HEK293 (cell line): ENCODE measurements around the gene GMEB2.
A peak's percentile ranks its signal among the peaks of the same experiment; 100 is the strongest.

ENCODE experiments used
- TCF7L2 ChIP-seq: IDR thresholded peaks from 2 replicates; pipeline ENCODE4 v1.6.1; 2011; ENCODE audit warnings: low read depth, mild to moderate bottlenecking, inconsistent platforms, low read length, moderate library complexity, borderline replicate concordance
- ZFP3 ChIP-seq: fragments of 450-650 bp; formaldehyde crosslinking; IDR thresholded peaks from 2 replicates; pipeline ENCODE4 v1.5.1; 2016; ENCODE audit warnings: low read depth, missing biosample characterization, missing genetic modification characterization
- ZNF121 ChIP-seq: fragments of 450-650 bp; formaldehyde crosslinking; IDR thresholded peaks from 2 replicates; pipeline ENCODE4 v1.5.1; 2016; ENCODE audit warnings: missing biosample characterization, missing genetic modification characterization
- ZNF223 ChIP-seq: fragments of 450-650 bp; formaldehyde crosslinking; IDR thresholded peaks from 2 replicates; pipeline ENCODE4 v1.5.1; 2016; ENCODE audit warnings: missing biosample characterization, missing genetic modification characterization
- ZNF292 ChIP-seq: fragments of 450-650 bp; formaldehyde crosslinking; IDR thresholded peaks from 2 replicates; pipeline ENCODE4 v1.5.1; 2016; ENCODE audit warnings: low read depth, missing biosample characterization, missing genetic modification characterization, borderline replicate concordance
- ZNF48 ChIP-seq: fragments of 450-650 bp; formaldehyde crosslinking; IDR thresholded peaks from 2 replicates; pipeline ENCODE4 v1.5.1; 2016; ENCODE audit warnings: missing biosample characterization, missing genetic modification characterization
- ZNF555 ChIP-seq: fragments of 450-650 bp; formaldehyde crosslinking; conservative IDR thresholded peaks from 2 replicates; pipeline ENCODE4 v1.5.1; 2017; ENCODE audit warnings: missing biosample characterization, mild to moderate bottlenecking, missing genetic modification characterization, inconsistent platforms
- ZNF585B ChIP-seq: fragments of 450-650 bp; formaldehyde crosslinking; IDR thresholded peaks from 2 replicates; pipeline ENCODE4 v1.5.1; 2016; ENCODE audit warnings: missing biosample characterization, missing genetic modification characterization
- ZNF626 ChIP-seq: fragments of 450-650 bp; sonication (Bioruptor Pico); formaldehyde crosslinking; IDR thresholded peaks from 2 replicates; pipeline ENCODE4 v1.5.1; 2018; ENCODE audit warnings: missing biosample characterization, missing genetic modification characterization, inconsistent platforms
- ZNF677 ChIP-seq: fragments of 450-650 bp; IDR thresholded peaks from 2 replicates; pipeline ENCODE4 v1.5.0; 2018; ENCODE audit warnings: missing biosample characterization, mild to moderate bottlenecking, missing genetic modification characterization, moderate library complexity
- ZNF76 ChIP-seq: fragments of 450-650 bp; formaldehyde crosslinking; IDR thresholded peaks from 2 replicates; pipeline ENCODE4; 2016; ENCODE audit warnings: low read depth, missing biosample characterization, missing genetic modification characterization, borderline replicate concordance
- TF ChIP-seq, protein P1 (sequence below): fragments of 450-650 bp; formaldehyde crosslinking; IDR thresholded peaks from 2 replicates; pipeline ENCODE4 v1.5.1; 2017; ENCODE audit warnings: missing biosample characterization, missing genetic modification characterization
- TF ChIP-seq, protein P2 (sequence below): fragments of 450-650 bp; formaldehyde crosslinking; IDR thresholded peaks from 2 replicates; pipeline ENCODE4 v1.5.1; 2016; ENCODE audit warnings: missing biosample characterization, missing genetic modification characterization, borderline replicate concordance
- TF ChIP-seq, protein P3 (sequence below): fragments of 450-650 bp; formaldehyde crosslinking; IDR thresholded peaks from 2 replicates; pipeline ENCODE4 v1.5.1; 2017; ENCODE audit warnings: missing biosample characterization, mild to moderate bottlenecking, missing genetic modification characterization, moderate library complexity
- TF ChIP-seq, protein P4 (sequence below): fragments of 450-650 bp; formaldehyde crosslinking; IDR thresholded peaks from 2 replicates; pipeline ENCODE4 v1.5.1; 2016; ENCODE audit warnings: missing biosample characterization, missing genetic modification characterization, borderline replicate concordance
- TF ChIP-seq, protein P5 (sequence below): fragments of 450-650 bp; formaldehyde crosslinking; IDR thresholded peaks from 2 replicates; pipeline ENCODE4 v1.5.1; 2016; ENCODE audit warnings: missing biosample characterization, missing genetic modification characterization
- TF ChIP-seq, protein P6 (sequence below): fragments of 450-650 bp; formaldehyde crosslinking; IDR thresholded peaks from 2 replicates; pipeline ENCODE4 v1.5.1; 2016; ENCODE audit warnings: missing biosample characterization, missing genetic modification characterization
- TF ChIP-seq, protein P7 (sequence below): fragments of 450-650 bp; formaldehyde crosslinking; IDR thresholded peaks from 2 replicates; pipeline ENCODE4 v1.5.1; 2016; ENCODE audit warnings: missing biosample characterization, missing genetic modification characterization
- TF ChIP-seq, protein P8 (sequence below): fragments of 450-650 bp; formaldehyde crosslinking; IDR thresholded peaks from 2 replicates; pipeline ENCODE4 v1.5.1; 2017; ENCODE audit warnings: missing biosample characterization, missing genetic modification characterization

The GMEB2 gene

DNA sequence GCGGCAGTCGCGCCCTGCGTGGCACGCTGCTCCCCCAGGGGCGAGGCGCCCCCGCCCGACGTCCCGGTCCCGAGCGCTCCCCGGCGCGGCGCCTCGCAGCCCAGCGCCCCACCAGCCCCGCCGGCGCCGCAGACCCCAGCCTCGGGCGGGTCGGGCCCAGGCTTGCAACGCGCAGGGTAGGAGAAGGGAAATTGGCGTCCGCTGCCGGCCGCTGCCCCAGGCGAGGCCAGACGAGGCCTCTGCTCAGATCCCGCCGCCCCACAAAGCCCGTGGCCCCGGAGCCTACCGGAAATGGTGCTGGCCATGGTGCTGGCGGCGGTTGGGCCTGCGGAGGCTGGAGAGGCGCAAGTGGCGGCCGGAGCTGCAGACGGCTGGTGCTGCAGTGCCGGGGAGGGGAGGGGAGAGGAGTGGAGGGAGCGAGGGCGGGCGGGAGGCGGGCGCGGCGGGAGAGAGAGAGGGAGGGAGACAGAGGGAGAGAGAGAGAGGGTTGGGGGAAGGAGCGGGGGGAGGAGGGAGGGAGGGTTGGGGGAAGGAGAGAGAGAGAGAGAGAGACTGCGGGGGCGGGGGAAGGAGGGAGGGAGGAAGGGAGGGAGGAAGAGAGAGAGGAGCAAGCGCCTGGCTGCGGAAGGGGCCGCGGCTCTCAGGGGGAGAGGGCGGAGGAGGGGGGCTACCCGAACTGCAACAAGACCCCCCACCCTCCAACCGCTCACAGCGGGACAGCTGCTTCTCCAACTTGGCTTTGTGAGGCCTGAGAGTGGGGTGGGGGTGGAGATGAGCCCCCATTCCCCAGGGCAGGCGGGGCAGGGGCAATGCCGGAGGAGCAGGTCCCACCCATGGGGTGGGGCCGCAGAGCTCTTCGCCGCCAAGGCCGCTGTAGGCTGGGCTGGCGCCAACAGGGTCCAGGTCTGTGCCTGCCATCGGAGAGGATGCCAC is 26.4 kb upstream of the GMEB2 start, which contains the start of gene STMN3 (continued):
- TF ChIP-seq, protein P1, sequence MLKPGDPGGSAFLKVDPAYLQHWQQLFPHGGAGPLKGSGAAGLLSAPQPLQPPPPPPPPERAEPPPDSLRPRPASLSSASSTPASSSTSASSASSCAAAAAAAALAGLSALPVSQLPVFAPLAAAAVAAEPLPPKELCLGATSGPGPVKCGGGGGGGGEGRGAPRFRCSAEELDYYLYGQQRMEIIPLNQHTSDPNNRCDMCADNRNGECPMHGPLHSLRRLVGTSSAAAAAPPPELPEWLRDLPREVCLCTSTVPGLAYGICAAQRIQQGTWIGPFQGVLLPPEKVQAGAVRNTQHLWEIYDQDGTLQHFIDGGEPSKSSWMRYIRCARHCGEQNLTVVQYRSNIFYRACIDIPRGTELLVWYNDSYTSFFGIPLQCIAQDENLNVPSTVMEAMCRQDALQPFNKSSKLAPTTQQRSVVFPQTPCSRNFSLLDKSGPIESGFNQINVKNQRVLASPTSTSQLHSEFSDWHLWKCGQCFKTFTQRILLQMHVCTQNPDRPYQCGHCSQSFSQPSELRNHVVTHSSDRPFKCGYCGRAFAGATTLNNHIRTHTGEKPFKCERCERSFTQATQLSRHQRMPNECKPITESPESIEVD: no peak
- no peak for TF ChIP-seq ZNF292 (tag by site-specific recombination)
- no peak for TF ChIP-seq TCF7L2
- TF ChIP-seq, protein P2, sequence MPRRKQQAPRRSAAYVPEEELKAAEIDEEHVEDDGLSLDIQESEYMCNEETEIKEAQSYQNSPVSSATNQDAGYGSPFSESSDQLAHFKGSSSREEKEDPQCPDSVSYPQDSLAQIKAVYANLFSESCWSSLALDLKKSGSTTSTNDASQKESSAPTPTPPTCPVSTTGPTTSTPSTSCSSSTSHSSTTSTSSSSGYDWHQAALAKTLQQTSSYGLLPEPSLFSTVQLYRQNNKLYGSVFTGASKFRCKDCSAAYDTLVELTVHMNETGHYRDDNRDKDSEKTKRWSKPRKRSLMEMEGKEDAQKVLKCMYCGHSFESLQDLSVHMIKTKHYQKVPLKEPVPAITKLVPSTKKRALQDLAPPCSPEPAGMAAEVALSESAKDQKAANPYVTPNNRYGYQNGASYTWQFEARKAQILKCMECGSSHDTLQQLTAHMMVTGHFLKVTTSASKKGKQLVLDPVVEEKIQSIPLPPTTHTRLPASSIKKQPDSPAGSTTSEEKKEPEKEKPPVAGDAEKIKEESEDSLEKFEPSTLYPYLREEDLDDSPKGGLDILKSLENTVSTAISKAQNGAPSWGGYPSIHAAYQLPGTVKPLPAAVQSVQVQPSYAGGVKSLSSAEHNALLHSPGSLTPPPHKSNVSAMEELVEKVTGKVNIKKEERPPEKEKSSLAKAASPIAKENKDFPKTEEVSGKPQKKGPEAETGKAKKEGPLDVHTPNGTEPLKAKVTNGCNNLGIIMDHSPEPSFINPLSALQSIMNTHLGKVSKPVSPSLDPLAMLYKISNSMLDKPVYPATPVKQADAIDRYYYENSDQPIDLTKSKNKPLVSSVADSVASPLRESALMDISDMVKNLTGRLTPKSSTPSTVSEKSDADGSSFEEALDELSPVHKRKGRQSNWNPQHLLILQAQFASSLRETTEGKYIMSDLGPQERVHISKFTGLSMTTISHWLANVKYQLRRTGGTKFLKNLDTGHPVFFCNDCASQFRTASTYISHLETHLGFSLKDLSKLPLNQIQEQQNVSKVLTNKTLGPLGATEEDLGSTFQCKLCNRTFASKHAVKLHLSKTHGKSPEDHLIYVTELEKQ: no peak
- TF ChIP-seq, protein P3, sequence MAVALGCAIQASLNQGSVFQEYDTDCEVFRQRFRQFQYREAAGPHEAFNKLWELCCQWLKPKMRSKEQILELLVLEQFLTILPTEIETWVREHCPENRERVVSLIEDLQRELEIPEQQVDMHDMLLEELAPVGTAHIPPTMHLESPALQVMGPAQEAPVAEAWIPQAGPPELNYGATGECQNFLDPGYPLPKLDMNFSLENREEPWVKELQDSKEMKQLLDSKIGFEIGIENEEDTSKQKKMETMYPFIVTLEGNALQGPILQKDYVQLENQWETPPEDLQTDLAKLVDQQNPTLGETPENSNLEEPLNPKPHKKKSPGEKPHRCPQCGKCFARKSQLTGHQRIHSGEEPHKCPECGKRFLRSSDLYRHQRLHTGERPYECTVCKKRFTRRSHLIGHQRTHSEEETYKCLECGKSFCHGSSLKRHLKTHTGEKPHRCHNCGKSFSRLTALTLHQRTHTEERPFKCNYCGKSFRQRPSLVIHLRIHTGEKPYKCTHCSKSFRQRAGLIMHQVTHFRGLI (tag by site-specific recombination): peak; percentile 77
- no peak for TF ChIP-seq ZNF626 (tag by site-specific recombination)
- TF ChIP-seq ZFP3 (tag by site-specific recombination): no peak
- TF ChIP-seq ZNF76: peak; percentile 58; the same call in 1 of the 2 replicates
- TF ChIP-seq ZNF223 (tag by site-specific recombination): no peak
- TF ChIP-seq, protein P4, sequence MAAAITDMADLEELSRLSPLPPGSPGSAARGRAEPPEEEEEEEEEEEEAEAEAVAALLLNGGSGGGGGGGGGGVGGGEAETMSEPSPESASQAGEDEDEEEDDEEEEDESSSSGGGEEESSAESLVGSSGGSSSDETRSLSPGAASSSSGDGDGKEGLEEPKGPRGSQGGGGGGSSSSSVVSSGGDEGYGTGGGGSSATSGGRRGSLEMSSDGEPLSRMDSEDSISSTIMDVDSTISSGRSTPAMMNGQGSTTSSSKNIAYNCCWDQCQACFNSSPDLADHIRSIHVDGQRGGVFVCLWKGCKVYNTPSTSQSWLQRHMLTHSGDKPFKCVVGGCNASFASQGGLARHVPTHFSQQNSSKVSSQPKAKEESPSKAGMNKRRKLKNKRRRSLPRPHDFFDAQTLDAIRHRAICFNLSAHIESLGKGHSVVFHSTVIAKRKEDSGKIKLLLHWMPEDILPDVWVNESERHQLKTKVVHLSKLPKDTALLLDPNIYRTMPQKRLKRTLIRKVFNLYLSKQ: no peak
- TF ChIP-seq, protein P5, sequence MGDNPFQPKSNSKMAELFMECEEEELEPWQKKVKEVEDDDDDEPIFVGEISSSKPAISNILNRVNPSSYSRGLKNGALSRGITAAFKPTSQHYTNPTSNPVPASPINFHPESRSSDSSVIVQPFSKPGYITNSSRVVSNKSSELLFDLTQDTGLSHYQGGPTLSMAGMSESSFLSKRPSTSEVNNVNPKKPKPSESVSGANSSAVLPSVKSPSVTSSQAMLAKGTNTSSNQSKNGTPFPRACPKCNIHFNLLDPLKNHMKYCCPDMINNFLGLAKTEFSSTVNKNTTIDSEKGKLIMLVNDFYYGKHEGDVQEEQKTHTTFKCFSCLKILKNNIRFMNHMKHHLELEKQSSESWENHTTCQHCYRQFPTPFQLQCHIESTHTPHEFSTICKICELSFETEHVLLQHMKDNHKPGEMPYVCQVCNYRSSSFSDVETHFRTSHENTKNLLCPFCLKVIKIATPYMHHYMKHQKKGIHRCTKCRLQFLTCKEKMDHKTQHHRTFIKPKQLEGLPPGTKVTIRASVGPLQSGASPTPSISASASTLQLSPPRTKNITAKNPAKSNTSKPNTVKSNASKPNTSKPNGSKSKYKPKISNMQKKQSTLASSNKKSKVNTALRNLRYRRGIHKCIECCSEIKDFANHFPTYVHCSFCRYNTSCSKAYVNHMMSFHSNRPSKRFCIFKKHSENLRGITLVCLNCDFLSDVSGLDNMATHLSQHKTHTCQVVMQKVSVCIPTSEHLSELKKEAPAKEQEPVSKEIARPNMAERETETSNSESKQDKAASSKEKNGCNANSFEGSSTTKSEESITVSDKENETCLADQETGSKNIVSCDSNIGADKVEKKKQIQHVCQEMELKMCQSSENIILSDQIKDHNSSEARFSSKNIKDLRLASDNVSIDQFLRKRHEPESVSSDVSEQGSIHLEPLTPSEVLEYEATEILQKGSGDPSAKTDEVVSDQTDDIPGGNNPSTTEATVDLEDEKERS (tag by site-specific recombination): no peak
- no peak for TF ChIP-seq ZNF555 (tag by site-specific recombination)
- TF ChIP-seq, protein P6, sequence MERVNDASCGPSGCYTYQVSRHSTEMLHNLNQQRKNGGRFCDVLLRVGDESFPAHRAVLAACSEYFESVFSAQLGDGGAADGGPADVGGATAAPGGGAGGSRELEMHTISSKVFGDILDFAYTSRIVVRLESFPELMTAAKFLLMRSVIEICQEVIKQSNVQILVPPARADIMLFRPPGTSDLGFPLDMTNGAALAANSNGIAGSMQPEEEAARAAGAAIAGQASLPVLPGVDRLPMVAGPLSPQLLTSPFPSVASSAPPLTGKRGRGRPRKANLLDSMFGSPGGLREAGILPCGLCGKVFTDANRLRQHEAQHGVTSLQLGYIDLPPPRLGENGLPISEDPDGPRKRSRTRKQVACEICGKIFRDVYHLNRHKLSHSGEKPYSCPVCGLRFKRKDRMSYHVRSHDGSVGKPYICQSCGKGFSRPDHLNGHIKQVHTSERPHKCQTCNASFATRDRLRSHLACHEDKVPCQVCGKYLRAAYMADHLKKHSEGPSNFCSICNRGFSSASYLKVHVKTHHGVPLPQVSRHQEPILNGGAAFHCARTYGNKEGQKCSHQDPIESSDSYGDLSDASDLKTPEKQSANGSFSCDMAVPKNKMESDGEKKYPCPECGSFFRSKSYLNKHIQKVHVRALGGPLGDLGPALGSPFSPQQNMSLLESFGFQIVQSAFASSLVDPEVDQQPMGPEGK: peak; percentile 88
- TF ChIP-seq ZNF48 (tag by site-specific recombination): no peak
- no peak for TF ChIP-seq ZNF121 (tag by site-specific recombination)
- TF ChIP-seq, protein P7, sequence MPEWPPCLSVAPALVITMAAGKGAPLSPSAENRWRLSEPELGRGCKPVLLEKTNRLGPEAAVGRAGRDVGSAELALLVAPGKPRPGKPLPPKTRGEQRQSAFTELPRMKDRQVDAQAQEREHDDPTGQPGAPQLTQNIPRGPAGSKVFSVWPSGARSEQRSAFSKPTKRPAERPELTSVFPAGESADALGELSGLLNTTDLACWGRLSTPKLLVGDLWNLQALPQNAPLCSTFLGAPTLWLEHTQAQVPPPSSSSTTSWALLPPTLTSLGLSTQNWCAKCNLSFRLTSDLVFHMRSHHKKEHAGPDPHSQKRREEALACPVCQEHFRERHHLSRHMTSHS (tag by site-specific recombination): no peak
- TF ChIP-seq, protein P8, sequence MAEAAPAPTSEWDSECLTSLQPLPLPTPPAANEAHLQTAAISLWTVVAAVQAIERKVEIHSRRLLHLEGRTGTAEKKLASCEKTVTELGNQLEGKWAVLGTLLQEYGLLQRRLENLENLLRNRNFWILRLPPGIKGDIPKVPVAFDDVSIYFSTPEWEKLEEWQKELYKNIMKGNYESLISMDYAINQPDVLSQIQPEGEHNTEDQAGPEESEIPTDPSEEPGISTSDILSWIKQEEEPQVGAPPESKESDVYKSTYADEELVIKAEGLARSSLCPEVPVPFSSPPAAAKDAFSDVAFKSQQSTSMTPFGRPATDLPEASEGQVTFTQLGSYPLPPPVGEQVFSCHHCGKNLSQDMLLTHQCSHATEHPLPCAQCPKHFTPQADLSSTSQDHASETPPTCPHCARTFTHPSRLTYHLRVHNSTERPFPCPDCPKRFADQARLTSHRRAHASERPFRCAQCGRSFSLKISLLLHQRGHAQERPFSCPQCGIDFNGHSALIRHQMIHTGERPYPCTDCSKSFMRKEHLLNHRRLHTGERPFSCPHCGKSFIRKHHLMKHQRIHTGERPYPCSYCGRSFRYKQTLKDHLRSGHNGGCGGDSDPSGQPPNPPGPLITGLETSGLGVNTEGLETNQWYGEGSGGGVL (tag by site-specific recombination): peak; percentile 93
- no peak for TF ChIP-seq ZNF677 (tag by site-specific recombination)
- TF ChIP-seq ZNF585B: no peak
